NCI-H446 treated with DMSO at 0.1 percent for 48 hours (cell line): ENCODE data around the gene MED14.
A peak's percentile ranks its signal among the peaks of the same experiment; 100 is the strongest.

ENCODE experiments used
- DNase-seq: peaks from one replicate; lab custom pipeline; 2025; lab: John Stamatoyannopoulos, UW

MED14 gene

GRCh38 chrX:40663078-40663740 lies 72.1 kb downstream of the MED14 start:
- no peak for DNase-seq

GRCh38 chrX:40661489-40661888 lies 73.9 kb downstream of the MED14 start:
- no peak for DNase-seq

GRCh38 chrX:40660381-40660780 lies 75.0 kb downstream of the MED14 start:
- DNase-seq: no peak

GRCh38 chrX:40653535-40653934 lies 81.8 kb downstream of the MED14 start:
- no peak for DNase-seq

GRCh38 chrX:40652664-40653063 lies 82.7 kb downstream of the MED14 start:
- DNase-seq: no peak

GRCh38 chrX:40651620-40652223 lies 83.6 kb downstream of the MED14 start:
- DNase-seq: peak; percentile 7

GRCh38 chrX:40647307-40648197 lies 87.8 kb downstream of the MED14 start, which contains the start of gene CXorf38:
Gene CXorf38, minus strand, starts transcription at chrX:40647561. Its CDS starts 41 bp downstream, at chrX:40647520.
- DNase-seq: peak; percentile 80

- no peak for DNase-seq
These were observed 88.6 kb downstream of the MED14 start for GRCh38 chrX:40646489-40647306.

- DNase-seq: no peak
These were observed 90.5 kb downstream of the MED14 start for GRCh38 chrX:40644821-40645358.

- DNase-seq: no peak
These were observed 91.2 kb downstream of the MED14 start for GRCh38 chrX:40644176-40644575.

GRCh38 chrX:40637687-40638086 lies 97.7 kb downstream of the MED14 start:
- DNase-seq: no peak

GRCh38 chrX:40632199-40632598 lies 103.1 kb downstream of the MED14 start:
- no peak for DNase-seq

GRCh38 chrX:40628506-40628905 lies 106.8 kb downstream of the MED14 start:
- DNase-seq: no peak

GRCh38 chrX:40625294-40625693 lies 110.0 kb downstream of the MED14 start:
- no peak for DNase-seq

GRCh38 chrX:40623665-40624064 lies 111.7 kb downstream of the MED14 start:
- DNase-seq: no peak

- DNase-seq: no peak
These were observed 112.2 kb downstream of the MED14 start, which contains the start of gene MPC1L for GRCh38 chrX:40623139-40623536. Gene MPC1L, plus strand, starts transcription at chrX:40623428. Its CDS starts 138 bp downstream, at chrX:40623566.

GRCh38 chrX:40622479-40623138 lies 112.7 kb downstream of the MED14 start:
- DNase-seq: no peak

- no peak for DNase-seq
These were observed 117.8 kb downstream of the MED14 start for GRCh38 chrX:40617566-40617965.

GRCh38 chrX:40615976-40616375 lies 119.4 kb downstream of the MED14 start:
- DNase-seq: no peak

- no peak for DNase-seq
These were observed 122.8 kb downstream of the MED14 start for GRCh38 chrX:40612511-40612910.

- DNase-seq: no peak
These were observed 128.0 kb downstream of the MED14 start for GRCh38 chrX:40607381-40607780.
